ENCODE results near the gene SLX9. TPM values are rescaled to one million over a fixed set of nuclear protein-coding genes. Genes with fewer than 3 reads are reported as not detected.

The SLX9 gene
- total RNA-seq, 1 donor from 2014 or later: 8.3 TPM

GRCh38 chr21:45003331-45004058 lies 63.7 kb downstream of the SLX9 start:
- Histone ChIP-seq H3K4me1 (peaks cover 16% of the 10 kb centered on the region), H3K27ac (no peak overlapping the region), H3K9me3 (no peaks in the 10 kb centered on the region), H3K36me3 (no peaks in the 10 kb centered on the region), H3K4me3 (no peak overlapping the region), H3K27me3 (no peaks in the 10 kb centered on the region)
- no peak for DNase-seq (ENCODE audit: extremely low spot score in 2 of 2)
- TF ChIP-seq POLR2AphosphoS5 (IDR thresholded peaks at IDR 0.05; ENCODE audit: insufficient read depth in 1 of 2, low read depth in 1 of 2): no peak
- TF ChIP-seq POLR2A (IDR thresholded peaks at IDR 0.05): no peak
- TF ChIP-seq, protein P1, sequence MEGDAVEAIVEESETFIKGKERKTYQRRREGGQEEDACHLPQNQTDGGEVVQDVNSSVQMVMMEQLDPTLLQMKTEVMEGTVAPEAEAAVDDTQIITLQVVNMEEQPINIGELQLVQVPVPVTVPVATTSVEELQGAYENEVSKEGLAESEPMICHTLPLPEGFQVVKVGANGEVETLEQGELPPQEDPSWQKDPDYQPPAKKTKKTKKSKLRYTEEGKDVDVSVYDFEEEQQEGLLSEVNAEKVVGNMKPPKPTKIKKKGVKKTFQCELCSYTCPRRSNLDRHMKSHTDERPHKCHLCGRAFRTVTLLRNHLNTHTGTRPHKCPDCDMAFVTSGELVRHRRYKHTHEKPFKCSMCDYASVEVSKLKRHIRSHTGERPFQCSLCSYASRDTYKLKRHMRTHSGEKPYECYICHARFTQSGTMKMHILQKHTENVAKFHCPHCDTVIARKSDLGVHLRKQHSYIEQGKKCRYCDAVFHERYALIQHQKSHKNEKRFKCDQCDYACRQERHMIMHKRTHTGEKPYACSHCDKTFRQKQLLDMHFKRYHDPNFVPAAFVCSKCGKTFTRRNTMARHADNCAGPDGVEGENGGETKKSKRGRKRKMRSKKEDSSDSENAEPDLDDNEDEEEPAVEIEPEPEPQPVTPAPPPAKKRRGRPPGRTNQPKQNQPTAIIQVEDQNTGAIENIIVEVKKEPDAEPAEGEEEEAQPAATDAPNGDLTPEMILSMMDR (IDR thresholded peaks at IDR 0.05): no peak
- intact Hi-C loops (cut with DNase I): no loop called here

DNA sequence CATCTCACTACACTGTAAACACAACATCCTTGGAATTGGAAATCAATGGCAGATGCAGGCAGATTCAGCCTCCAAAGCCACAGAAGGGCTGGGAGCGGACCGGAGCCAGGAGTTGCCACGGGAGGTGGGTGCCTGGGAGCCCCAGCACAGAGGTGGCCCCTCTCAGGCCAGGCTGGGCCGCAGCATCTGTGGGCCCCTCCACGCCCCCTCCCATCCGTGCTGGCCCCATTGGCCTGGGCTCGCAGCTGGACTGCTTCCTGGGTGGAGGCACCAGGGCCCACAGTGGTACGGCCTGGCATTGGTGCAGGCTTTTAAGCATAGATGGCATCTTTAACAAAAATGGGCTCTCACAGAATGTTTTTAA lies 64.2 kb downstream of the SLX9 start:
- TF ChIP-seq POLR2AphosphoS5 (IDR thresholded peaks at IDR 0.05; ENCODE audit: insufficient read depth in 1 of 2, low read depth in 1 of 2): no peak
- peaks cover 16% of the 10 kb centered on the region for H3K4me1 ChIP-seq
- DNase-seq (ENCODE audit: extremely low spot score in 2 of 2): no peak
- no peaks in the 10 kb centered on the region for H3K36me3 ChIP-seq
- H3K27me3 ChIP-seq: no peaks in the 10 kb centered on the region
- H3K9me3 ChIP-seq: no peaks in the 10 kb centered on the region
- no peak overlapping the region for H3K4me3 ChIP-seq
- intact Hi-C loops (cut with DNase I): no loop called here
- no peak overlapping the region for H3K27ac ChIP-seq

- H3K27ac ChIP-seq: no peak overlapping the region
- no peak for TF ChIP-seq POLR2AphosphoS5 (IDR thresholded peaks at IDR 0.05; ENCODE audit: insufficient read depth in 1 of 2, low read depth in 1 of 2)
- TF ChIP-seq, protein P1 (IDR thresholded peaks at IDR 0.05): no peak
- no peak for TF ChIP-seq POLR2A (IDR thresholded peaks at IDR 0.05)
- intact Hi-C loops (cut with DNase I): no loop called here
- no peaks in the 10 kb centered on the region for H3K27me3 ChIP-seq
- no peak for DNase-seq (ENCODE audit: extremely low spot score in 2 of 2)
- peaks cover 16% of the 10 kb centered on the region for H3K4me1 ChIP-seq
- no peaks in the 10 kb centered on the region for H3K36me3 ChIP-seq
- H3K4me3 ChIP-seq: no peak overlapping the region
- H3K9me3 ChIP-seq: no peaks in the 10 kb centered on the region
Observed at GRCh38 chr21:45004481-45005247, 64.8 kb downstream of the SLX9 start.

DNA sequence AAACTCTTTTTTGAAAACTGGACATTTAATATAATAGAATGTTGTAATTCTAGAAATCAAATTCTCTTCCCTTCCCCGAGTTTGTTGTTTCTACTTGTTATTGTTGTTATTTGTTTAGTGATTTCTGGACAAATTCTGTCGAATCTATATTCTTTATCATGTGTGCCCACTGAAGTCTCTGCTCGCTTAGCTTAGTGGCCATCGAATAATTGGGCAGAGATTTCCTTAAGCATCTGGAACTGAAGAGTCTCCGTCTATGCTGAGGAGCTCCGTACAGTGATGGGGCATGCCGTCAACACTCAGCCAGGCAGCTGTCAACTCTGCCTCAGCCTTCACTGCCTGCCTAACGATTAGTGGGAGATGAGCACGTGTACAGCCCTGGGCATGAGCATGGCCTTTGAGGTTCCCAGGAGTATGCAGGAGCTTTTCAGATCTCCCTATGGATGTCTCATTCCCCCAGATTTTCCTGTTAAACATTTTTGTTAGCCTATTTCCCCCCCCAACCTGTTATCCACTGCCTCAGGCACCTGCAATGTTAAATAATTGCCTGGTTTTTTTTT lies 66.8 kb downstream of the SLX9 start:
- TF ChIP-seq POLR2A (IDR thresholded peaks at IDR 0.05): no peak
- TF ChIP-seq, protein P1 (IDR thresholded peaks at IDR 0.05): no peak
- TF ChIP-seq POLR2AphosphoS5 (IDR thresholded peaks at IDR 0.05; ENCODE audit: insufficient read depth in 1 of 2, low read depth in 1 of 2): no peak
- no peak for DNase-seq (ENCODE audit: extremely low spot score in 2 of 2)
- Histone ChIP-seq H3K4me3 (no peak overlapping the region), H3K27ac (no peak overlapping the region), H3K36me3 (no peaks in the 10 kb centered on the region), H3K9me3 (no peaks in the 10 kb centered on the region), H3K27me3 (no peaks in the 10 kb centered on the region), H3K4me1 (no peaks in the 10 kb centered on the region)
- intact Hi-C loops (cut with DNase I): no loop called here

DNA sequence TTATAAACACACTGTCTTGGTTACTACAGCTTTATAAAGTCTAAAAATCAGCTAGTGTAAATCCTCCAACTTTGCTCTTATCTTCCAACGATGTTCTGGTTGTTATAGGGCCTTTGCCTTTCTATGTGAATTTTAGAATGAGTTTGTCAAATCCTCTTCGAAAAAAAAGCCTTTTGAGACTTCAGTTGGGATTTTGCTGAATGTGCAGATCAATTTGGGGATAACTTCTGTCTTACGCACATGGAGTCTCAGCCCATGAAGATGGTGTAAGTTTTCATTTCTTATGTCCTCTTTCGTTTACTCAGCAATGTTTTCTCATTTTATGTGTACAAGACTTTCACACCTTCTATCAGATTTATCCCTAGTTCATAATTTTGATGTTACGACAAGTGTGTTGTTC lies 69.8 kb downstream of the SLX9 start:
- Histone ChIP-seq H3K36me3 (no peaks in the 10 kb centered on the region), H3K4me3 (no peak overlapping the region), H3K27ac (no peak overlapping the region), H3K27me3 (no peaks in the 10 kb centered on the region), H3K9me3 (no peaks in the 10 kb centered on the region), H3K4me1 (peaks cover 9% of the 10 kb centered on the region)
- no peak for TF ChIP-seq POLR2AphosphoS5 (IDR thresholded peaks at IDR 0.05; ENCODE audit: insufficient read depth in 1 of 2, low read depth in 1 of 2)
- TF ChIP-seq, protein P1 (IDR thresholded peaks at IDR 0.05): no peak
- TF ChIP-seq POLR2A (IDR thresholded peaks at IDR 0.05): no peak
- intact Hi-C loops (cut with DNase I): no loop called here
- DNase-seq (ENCODE audit: extremely low spot score in 2 of 2): no peak
